ENCODE data around the gene ABHD12B.

- TF ChIP-seq CTCF (IDR thresholded peaks at IDR 0.05) (peak; percentile 57 to 78 (median 68)), POLR2A (IDR thresholded peaks at IDR 0.05) (no peak), EP300 (IDR thresholded peaks at IDR 0.05) (no peak), POLR2AphosphoS5 (IDR thresholded peaks at IDR 0.05) (no peak)
These were observed 11.3 kb upstream of the ABHD12B start for GRCh38 chr14:50860478-50861086.

All from gastroesophageal sphincter (tissue), 3 donors.